ENCODE data around the gene NKIRAS2.

GRCh38 chr17:42026857-42027589 lies 7.1 kb downstream of the NKIRAS2 start:
- no peak for TF ChIP-seq CTCF (IDR thresholded peaks at IDR 0.05; ENCODE audit: low read depth, low read length, missing input control)
- no peak for TF ChIP-seq TAF1 (conservative IDR thresholded peaks at IDR 0.05)
- TF ChIP-seq RXRA (IDR thresholded peaks at IDR 0.05) = no peak
- no peak for TF ChIP-seq SP1 (IDR thresholded peaks at IDR 0.05)
- TF ChIP-seq ZBTB33 (IDR thresholded peaks at IDR 0.05) = no peak
- TF ChIP-seq FOXA1 (IDR thresholded peaks at IDR 0.05) = no peak
- TF ChIP-seq EGR1 (IDR thresholded peaks at IDR 0.05; ENCODE audit: low read depth in 2 of 2) = no peak
- no peak for TF ChIP-seq YY1 (IDR thresholded peaks at IDR 0.05)
- no peak for TF ChIP-seq JUND (IDR thresholded peaks at IDR 0.05)
- TF ChIP-seq HNF4G (IDR thresholded peaks at IDR 0.05) = no peak
